GM19452 (cell line): ENCODE results near the gene RGS9.
A peak's percentile ranks its signal among the peaks of the same experiment; 100 is the strongest.
"Not testable (repeated sequence)": the region's sequence is repeated elsewhere in the genome, so short reads cannot be mapped to it uniquely, and the experiment has no call there.

Experiments used
- ATAC-seq: cut with Tn5 transposase; IDR thresholded peaks from one replicate; pipeline ENCODE4 v1.9.1; 2021; ENCODE audit not compliant: unreplicated experiment

The RGS9 gene

GRCh38 chr17:65155622-65156021, 18.5 kb downstream of the RGS9 start:
- peak; percentile 50 for ATAC-seq

GRCh38 chr17:65156185-65156834, 19.1 kb downstream of the RGS9 start:
- no peak for ATAC-seq

- ATAC-seq: no peak
Measured at GRCh38 chr17:65156835-65157565, 19.8 kb downstream of the RGS9 start.

- ATAC-seq: no peak
Measured at GRCh38 chr17:65158041-65158440, 20.9 kb downstream of the RGS9 start.

GRCh38 chr17:65158622-65159021, 21.5 kb downstream of the RGS9 start:
- ATAC-seq: no peak

- no peak for ATAC-seq
Measured at GRCh38 chr17:65160516-65160915, 23.3 kb downstream of the RGS9 start.

GRCh38 chr17:65163990-65164495, 26.9 kb downstream of the RGS9 start:
- ATAC-seq: peak; percentile 88

GRCh38 chr17:65166787-65167186, 29.6 kb downstream of the RGS9 start:
- no peak for ATAC-seq

GRCh38 chr17:65167566-65167965, 30.4 kb downstream of the RGS9 start:
- no peak for ATAC-seq

- no peak for ATAC-seq
Measured at GRCh38 chr17:65169691-65170090, 32.5 kb downstream of the RGS9 start.

- no peak for ATAC-seq
Measured at GRCh38 chr17:65170839-65171238, 33.7 kb downstream of the RGS9 start.

GRCh38 chr17:65171752-65172151, 34.6 kb downstream of the RGS9 start:
- ATAC-seq: no peak

- no peak for ATAC-seq
Measured at GRCh38 chr17:65172496-65173136, 35.4 kb downstream of the RGS9 start.

- ATAC-seq: no peak
Measured at GRCh38 chr17:65173284-65173793, 36.2 kb downstream of the RGS9 start.

- no peak for ATAC-seq
Measured at GRCh38 chr17:65173976-65174683, 37.0 kb downstream of the RGS9 start.

GRCh38 chr17:65174974-65175373, 37.8 kb downstream of the RGS9 start:
- ATAC-seq: no peak

GRCh38 chr17:65175952-65176351, 38.8 kb downstream of the RGS9 start:
- ATAC-seq: no peak

GRCh38 chr17:65176646-65177409, 39.7 kb downstream of the RGS9 start:
- no peak for ATAC-seq

GRCh38 chr17:65177901-65178300, 40.7 kb downstream of the RGS9 start:
- ATAC-seq: no peak

- not testable (repeated sequence) for ATAC-seq
Measured at GRCh38 chr17:65180276-65180675, 43.1 kb downstream of the RGS9 start.
